ENCODE measurements around the gene CPNE1.

Gene CPNE1

GRCh38 chr20:35578469-35578868 is 86.2 kb downstream of the CPNE1 start:
- DNase-seq (ENCODE audit: insufficient read length, low spot score) (no peak), FAIRE-seq (no peak)
- no peak for TF ChIP-seq POLR2A (IDR thresholded peaks at IDR 0.05; ENCODE audit: low read depth, low read length)

DNA sequence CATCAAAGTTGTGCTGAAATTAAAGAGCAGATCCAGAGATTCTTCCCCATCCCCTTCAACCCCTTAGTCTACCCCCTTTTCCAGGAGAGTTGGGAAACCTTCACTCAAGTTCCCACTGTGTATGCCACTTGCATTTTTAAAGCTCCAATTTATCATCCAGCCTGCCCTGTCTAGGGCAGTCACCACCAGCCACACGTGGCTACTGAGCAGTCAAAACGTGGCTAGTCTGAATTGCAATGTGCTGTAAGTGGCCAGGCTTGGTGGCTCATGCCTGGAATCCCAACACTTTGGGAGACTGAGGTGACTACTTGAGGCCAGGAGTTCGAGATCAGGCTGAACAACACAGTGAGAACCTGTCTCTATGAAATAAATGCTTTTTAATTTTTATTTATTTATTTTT is 87.9 kb downstream of the CPNE1 start:
- FAIRE-seq, result no peak
- no peak for DNase-seq (ENCODE audit: insufficient read length, low spot score)
- no peak for TF ChIP-seq POLR2A (IDR thresholded peaks at IDR 0.05; ENCODE audit: low read depth, low read length)
